Ectodermal cell (in vitro differentiated cells): ENCODE data around the gene BTC. TPM values are rescaled to one million over a fixed set of nuclear protein-coding genes. Genes with fewer than 3 reads are reported as not detected.
"Not testable (repeated sequence)": the region's sequence is repeated elsewhere in the genome, so short reads cannot be mapped to it uniquely, and the experiment has no call there.

ENCODE experiments used
- H3K27ac ChIP-seq: 2 replicates; pipeline ENCODE4 v1.7.0; 2013; ENCODE audit warnings: mild to moderate bottlenecking, low read depth, low read length; ENCODE audit not compliant: insufficient read depth, poor library complexity, severe bottlenecking
- H3K27me3 ChIP-seq: 2 replicates; pipeline ENCODE4 v1.7.0; 2013; ENCODE audit warnings: mild to moderate bottlenecking, low read length; ENCODE audit not compliant: insufficient read depth, control insufficient read depth, poor library complexity, severe bottlenecking
- H3K36me3 ChIP-seq: one replicate; pipeline ENCODE4 v1.7.0; 2013; ENCODE audit warnings: low read length; ENCODE audit not compliant: control insufficient read depth, insufficient read depth
- H3K4me1 ChIP-seq: one replicate; pipeline ENCODE4 v1.7.0; 2013; ENCODE audit warnings: low read length; ENCODE audit not compliant: control insufficient read depth, insufficient read depth
- H3K4me3 ChIP-seq: 2 replicates; pipeline ENCODE4 v1.7.0; 2013; ENCODE audit warnings: low read depth, low read length, control low read depth; ENCODE audit not compliant: insufficient read depth
- H3K9me3 ChIP-seq: 2 replicates; pipeline ENCODE4 v1.7.0; 2013; ENCODE audit warnings: mild to moderate bottlenecking, low read length, moderate library complexity; ENCODE audit not compliant: control insufficient read depth
- WGBS, 2 experiments: methylation state at CpG; one replicate each; pipeline ENCODE4 v1.1.7; 2013; ENCODE audit warnings: missing lambda C conversion rate in 2 of 2; 5-methylcytosine and 5-hydroxymethylcytosine counted together
- polyA plus RNA-seq, 4 experiments: library from polyadenylated mRNA; stranded (reverse); fragments of 50-300 nt; gene quantifications; one replicate each; pipeline ENCODE4 v1.2.3, GENCODE V29; 2013

BTC gene
- 0.57 TPM for polyA plus RNA-seq (2013, experiment 1 of 4)
- polyA plus RNA-seq (2013, experiment 2 of 4), result 0.60 TPM
- 0.64 TPM for polyA plus RNA-seq (2013, experiment 3 of 4)
- 0.97 TPM for polyA plus RNA-seq (2013, experiment 4 of 4)

GRCh38 chr4:74794382-74795010 lies at the start of gene BTC:
TSS of gene BTC (minus strand) at chr4:74794523. CDS start at chr4:74794325, 198 bp downstream.
- peak within 1 kb of the TSS; percentile 50 for H3K4me3 ChIP-seq
- H3K27me3 ChIP-seq, result peaks cover 41% of the 10 kb centered on the region

GRCh38 chr4:74840936-74841509 lies 46.7 kb upstream of the BTC start:
- no peaks in the 10 kb centered on the region for H3K9me3 ChIP-seq
- no peak overlapping the region for H3K27ac ChIP-seq
- no peaks in the 10 kb centered on the region for H3K36me3 ChIP-seq
- WGBS, 2 experiments, result 80 to 83% methylated on average over 7 of the region's 7 CpGs
- H3K27me3 ChIP-seq, result no peaks in the 10 kb centered on the region
- H3K4me3 ChIP-seq, result no peak overlapping the region
- H3K4me1 ChIP-seq, result no peaks in the 10 kb centered on the region

More at GRCh38 chr4:74794382-74795010, at the start of gene BTC:
- 6% methylated on average over 24 of the region's 24 CpGs for WGBS, 2 experiments
- Histone ChIP-seq H3K4me1 (no peaks in the 10 kb centered on the region), H3K9me3 (no peaks in the 10 kb centered on the region), H3K27ac (no peak within 1 kb of the TSS), H3K36me3 (no peaks in the 10 kb centered on the region)

DNA sequence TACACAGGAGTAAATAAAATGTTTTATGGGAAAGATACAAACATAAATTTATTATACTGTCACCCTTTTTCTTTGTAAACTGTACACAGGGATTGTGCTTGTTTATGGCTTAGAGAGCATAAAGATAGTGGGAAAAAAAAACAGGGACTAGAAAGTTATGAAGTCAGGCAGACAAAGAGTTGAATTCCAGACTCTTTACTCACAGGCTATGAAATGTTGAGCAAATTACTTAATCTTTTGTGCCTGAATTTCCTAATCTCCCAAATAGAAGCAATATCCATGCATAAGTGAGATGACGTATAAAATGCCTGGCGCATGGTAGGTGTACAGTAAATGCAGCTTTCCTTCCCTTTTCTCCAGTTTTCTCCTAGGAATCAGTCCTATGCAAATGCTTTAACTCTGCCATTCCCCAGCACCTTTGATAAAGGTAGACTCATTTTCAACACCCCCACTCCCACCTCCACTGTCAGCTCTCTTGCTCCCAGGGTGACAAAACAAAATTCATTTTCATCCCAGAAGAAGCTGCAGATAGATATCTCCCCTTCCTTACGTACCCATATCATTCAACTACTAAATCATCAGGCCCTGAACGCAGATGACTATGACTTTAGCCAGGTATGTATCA lies 44.5 kb upstream of the BTC start:
- WGBS, 2 experiments, result 77 to 79% methylated on average over 4 of the region's 4 CpGs
- Histone ChIP-seq H3K27me3 (no peaks in the 10 kb centered on the region), H3K4me1 (no peaks in the 10 kb centered on the region), H3K36me3 (no peaks in the 10 kb centered on the region), H3K9me3 (no peaks in the 10 kb centered on the region), H3K27ac (no peak overlapping the region), H3K4me3 (no peak overlapping the region)

DNA sequence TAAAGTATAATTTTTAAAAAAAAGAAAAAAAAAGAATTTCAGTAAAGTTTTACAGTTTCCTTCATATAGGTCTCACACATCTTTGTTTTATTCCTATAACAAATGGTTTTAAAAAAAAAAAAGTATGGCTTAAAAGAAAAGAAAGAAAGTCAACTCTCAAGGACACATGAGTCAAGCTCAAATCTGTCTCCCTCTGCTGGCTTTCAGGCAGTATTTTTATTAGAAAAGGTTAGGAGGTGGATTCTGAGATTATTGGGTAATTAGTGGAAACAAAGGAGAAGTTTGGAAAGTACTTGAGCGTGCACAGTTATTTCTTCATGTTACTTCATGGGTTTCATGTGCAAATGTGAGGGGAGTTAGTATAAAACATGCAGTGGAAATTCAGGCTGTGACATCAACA lies 36.6 kb upstream of the BTC start:
- Histone ChIP-seq H3K27me3 (no peaks in the 10 kb centered on the region), H3K36me3 (no peaks in the 10 kb centered on the region), H3K9me3 (no peaks in the 10 kb centered on the region), H3K4me3 (no peak overlapping the region), H3K4me1 (no peaks in the 10 kb centered on the region), H3K27ac (no peak overlapping the region)
- 89 to 90% methylated on average over 1 of the region's 1 CpG for WGBS, 2 experiments

GRCh38 chr4:74823194-74823593 lies 28.9 kb upstream of the BTC start:
- 79 to 85% methylated on average over 1 of the region's 1 CpG for WGBS, 2 experiments
- Histone ChIP-seq H3K27me3 (no peaks in the 10 kb centered on the region), H3K4me3 (no peak overlapping the region)

GRCh38 chr4:74822603-74823002 lies 28.3 kb upstream of the BTC start:
- Histone ChIP-seq H3K4me3 (no peak overlapping the region), H3K36me3 (no peaks in the 10 kb centered on the region), H3K4me1 (no peaks in the 10 kb centered on the region), H3K27me3 (no peaks in the 10 kb centered on the region), H3K27ac (no peak overlapping the region), H3K9me3 (no peaks in the 10 kb centered on the region)
- 91 to 100% methylated on average over 2 of the region's 2 CpGs for WGBS, 2 experiments

More at GRCh38 chr4:74823194-74823593, 28.9 kb upstream of the BTC start:
- H3K4me1 ChIP-seq, result no peaks in the 10 kb centered on the region
- H3K27ac ChIP-seq, result no peak overlapping the region
- no peaks in the 10 kb centered on the region for H3K36me3 ChIP-seq
- H3K9me3 ChIP-seq, result no peaks in the 10 kb centered on the region

- no peaks in the 10 kb centered on the region for H3K9me3 ChIP-seq
- no peak overlapping the region for H3K27ac ChIP-seq
- H3K27me3 ChIP-seq, result no peaks in the 10 kb centered on the region
- no peak overlapping the region for H3K4me3 ChIP-seq
- H3K4me1 ChIP-seq, result no peaks in the 10 kb centered on the region
- no peaks in the 10 kb centered on the region for H3K36me3 ChIP-seq
Observed at GRCh38 chr4:74821541-74821940, 27.2 kb upstream of the BTC start.

- no peaks in the 10 kb centered on the region for H3K36me3 ChIP-seq
- H3K27me3 ChIP-seq, result no peaks in the 10 kb centered on the region
- no peaks in the 10 kb centered on the region for H3K9me3 ChIP-seq
- no peak overlapping the region for H3K4me3 ChIP-seq
- no peaks in the 10 kb centered on the region for H3K4me1 ChIP-seq
- H3K27ac ChIP-seq, result no peak overlapping the region
Observed at GRCh38 chr4:74814052-74814451, 19.7 kb upstream of the BTC start.

DNA sequence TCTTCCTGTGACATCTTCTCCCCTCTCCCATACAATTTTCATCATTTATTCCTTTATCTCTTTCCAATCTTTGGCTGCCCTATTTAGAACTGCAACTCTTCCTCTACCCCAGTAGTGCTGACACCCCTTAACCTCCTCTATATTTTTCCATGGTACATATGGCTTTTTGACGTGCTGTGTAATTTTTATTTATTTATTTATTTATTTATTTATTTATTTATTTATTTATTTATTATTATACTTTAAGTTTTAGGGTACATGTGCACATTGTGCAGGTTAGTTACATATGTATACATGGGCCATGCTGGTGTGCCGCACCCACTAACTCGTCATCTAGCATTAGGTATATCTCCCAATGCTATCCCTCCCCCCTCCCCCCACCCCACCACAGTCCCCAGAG lies 17.7 kb upstream of the BTC start:
- H3K36me3 ChIP-seq, H3K4me3 ChIP-seq, H3K27ac ChIP-seq, H3K4me1 ChIP-seq, H3K27me3 ChIP-seq, H3K9me3 ChIP-seq: not testable (repeated sequence)
- no CpG with 5 or more reads among the region's 3 CpGs for WGBS, 2 experiments

GRCh38 chr4:74805601-74806000 lies 11.3 kb upstream of the BTC start:
- Histone ChIP-seq H3K4me3 (no peak overlapping the region), H3K27me3 (no peaks in the 10 kb centered on the region), H3K36me3 (no peaks in the 10 kb centered on the region), H3K27ac (no peak overlapping the region), H3K4me1 (no peaks in the 10 kb centered on the region), H3K9me3 (no peaks in the 10 kb centered on the region)
- WGBS, 2 experiments, result 89 to 96% methylated on average over 2 of the region's 2 CpGs
